HG02981 (cell line): ENCODE measurements around the gene PTGES3L.
"Not testable (repeated sequence)": the region's sequence is repeated elsewhere in the genome, so short reads cannot be mapped to it uniquely, and the experiment has no call there.

Experiments
- ATAC-seq: cut with Tn5 transposase; IDR thresholded peaks from one replicate; pipeline ENCODE4 v1.9.1; 2021; ENCODE audit warnings: mild to moderate bottlenecking, moderate library complexity; ENCODE audit not compliant: unreplicated experiment

PTGES3L gene

DNA sequence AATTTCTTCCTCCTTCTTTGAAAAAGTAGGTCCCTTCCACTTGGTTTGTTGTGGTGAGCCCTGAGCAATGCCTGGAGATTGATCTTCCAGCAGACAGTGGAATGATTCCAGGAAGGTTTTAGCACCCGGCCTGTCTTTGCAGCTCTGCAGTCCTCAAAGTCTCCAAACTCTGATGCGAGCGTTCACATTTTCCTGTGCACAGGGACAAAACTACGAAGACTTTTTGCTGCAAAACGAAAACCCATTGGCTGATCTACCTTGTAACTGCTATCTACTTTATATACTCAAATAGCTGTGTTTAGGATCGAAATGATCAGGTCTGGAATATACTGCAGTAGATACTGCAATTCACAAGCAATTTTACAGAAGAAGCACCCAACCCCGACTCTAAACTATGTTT lies 57.6 kb downstream of the PTGES3L start:
- no peak for ATAC-seq

- no peak for ATAC-seq
Measured at GRCh38 chr17:42920922-42921321, 59.0 kb downstream of the PTGES3L start.

GRCh38 chr17:42920106-42920900 lies 59.6 kb downstream of the PTGES3L start:
- ATAC-seq: no peak

DNA sequence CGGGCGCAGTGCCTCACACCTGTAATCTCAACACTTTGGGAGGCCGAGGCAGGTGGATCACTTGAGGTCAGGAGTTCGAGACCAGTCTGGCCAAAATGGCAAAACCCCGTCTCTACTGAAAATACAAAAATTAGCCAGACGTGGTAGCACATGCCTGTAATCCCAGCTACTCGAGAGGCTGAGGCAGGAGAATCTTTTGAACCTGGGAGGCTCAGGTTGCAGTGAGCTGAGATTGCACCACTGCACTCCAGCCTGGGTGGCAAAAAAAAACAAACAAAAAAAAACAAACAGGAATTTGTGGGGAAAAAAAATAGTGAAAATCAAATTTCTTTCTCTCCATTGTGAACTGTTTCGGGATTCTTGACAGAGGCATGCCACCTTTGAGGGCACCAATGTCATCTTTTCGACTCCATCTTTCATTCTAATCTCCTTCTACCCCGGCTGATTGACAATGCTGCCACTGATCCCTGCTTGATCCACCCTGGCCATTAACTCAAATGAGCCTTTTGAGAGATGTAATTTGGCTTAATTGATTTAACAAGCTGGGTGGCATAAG lies 60.3 kb downstream of the PTGES3L start:
- ATAC-seq: not testable (repeated sequence)

- no peak for ATAC-seq
Measured at GRCh38 chr17:42918902-42919521, 60.9 kb downstream of the PTGES3L start.
